Hepatic stellate cell (primary cell): ENCODE measurements around the gene NINL.
"Not testable (repeated sequence)": the region's sequence is repeated elsewhere in the genome, so short reads cannot be mapped to it uniquely, and the experiment has no call there.

Source experiments
- DNase-seq: peaks from one replicate; pipeline ENCODE4 v3.0.0; 2011; ENCODE audit warnings: low spot score

The NINL gene

GRCh38 chr20:25484224-25484846 is 101.0 kb downstream of the NINL start:
- no peak for DNase-seq

- DNase-seq = no peak
Observed at GRCh38 chr20:25483431-25484132, 101.7 kb downstream of the NINL start.

GRCh38 chr20:25481918-25482253 is 103.4 kb downstream of the NINL start:
- DNase-seq = no peak

GRCh38 chr20:25481235-25481917 is 104.0 kb downstream of the NINL start:
- DNase-seq = no peak

GRCh38 chr20:25480797-25481196 is 104.5 kb downstream of the NINL start:
- DNase-seq = no peak

- DNase-seq = no peak
Observed at GRCh38 chr20:25480156-25480555, 105.2 kb downstream of the NINL start.

- DNase-seq = no peak
Observed at GRCh38 chr20:25479638-25480037, 105.7 kb downstream of the NINL start.

- no peak for DNase-seq
Observed at GRCh38 chr20:25478889-25479568, 106.3 kb downstream of the NINL start.

- no peak for DNase-seq
Observed at GRCh38 chr20:25477014-25477882, 108.1 kb downstream of the NINL start.

- DNase-seq = no peak
Observed at GRCh38 chr20:25476106-25477013, 109.0 kb downstream of the NINL start.

GRCh38 chr20:25473297-25473696 is 112.0 kb downstream of the NINL start:
- not testable (repeated sequence) for DNase-seq

GRCh38 chr20:25471020-25471419 is 114.3 kb downstream of the NINL start:
- no peak for DNase-seq

GRCh38 chr20:25470045-25470444 is 115.3 kb downstream of the NINL start:
- DNase-seq = no peak

GRCh38 chr20:25469558-25469957 is 115.8 kb downstream of the NINL start:
- no peak for DNase-seq

- no peak for DNase-seq
Observed at GRCh38 chr20:25468126-25469075, 116.9 kb downstream of the NINL start.

GRCh38 chr20:25467441-25467840 is 117.9 kb downstream of the NINL start:
- no peak for DNase-seq

- DNase-seq = no peak
Observed at GRCh38 chr20:25466846-25467245, 118.5 kb downstream of the NINL start.

- no peak for DNase-seq
Observed at GRCh38 chr20:25465243-25466135, 119.8 kb downstream of the NINL start.
